Progenitor cell of endocrine pancreas (in vitro differentiated cells): ENCODE data around the gene RPH3AL. TPM values are rescaled to one million over a fixed set of nuclear protein-coding genes. Genes with fewer than 3 reads are reported as not detected.

Experiments used
- DNase-seq: peaks from one replicate; pipeline ENCODE4 v3.0.0; 2021; ENCODE audit warnings: low spot score; ENCODE audit not compliant: unreplicated experiment
- H3K27ac Mint-ChIP-seq: 2 replicates; pipeline ENCODE4 v1.8.0; 2021; ENCODE audit warnings: mild to moderate bottlenecking, moderate library complexity, mixed read lengths
- H3K27me3 Mint-ChIP-seq: 2 replicates; pipeline ENCODE4 v1.8.0; 2021; ENCODE audit warnings: mixed read lengths
- H3K36me3 Mint-ChIP-seq: 2 replicates; pipeline ENCODE4 v1.8.0; 2022; ENCODE audit warnings: mixed read lengths; ENCODE audit not compliant: insufficient read depth
- H3K4me1 Mint-ChIP-seq: 2 replicates; pipeline ENCODE4 v1.8.0; 2021; ENCODE audit warnings: low read depth, mixed read lengths
- H3K4me3 Mint-ChIP-seq: 2 replicates; pipeline ENCODE4 v1.8.0; 2021; ENCODE audit warnings: low read depth, mild to moderate bottlenecking, moderate library complexity, mixed read lengths
- H3K9me3 Mint-ChIP-seq: 2 replicates; pipeline ENCODE4 v1.8.0; 2021; ENCODE audit warnings: low read depth, mixed read lengths
- total RNA-seq: library from RNA; stranded (reverse); gene quantifications from 2 replicates; pipeline ENCODE4 v1.2.1, GENCODE V29; 2021
- TF ChIP-seq, protein P1 (sequence below): fragments of 200-600 bp; sonication (generic); IDR thresholded peaks from one replicate; pipeline ENCODE4 v1.5.0; 2021; ENCODE audit warnings: antibody characterized with exemption, mild to moderate bottlenecking; ENCODE audit not compliant: unreplicated experiment

RPH3AL gene
- total RNA-seq, 1 donor from 2014 or later, result 47.6 TPM

DNA sequence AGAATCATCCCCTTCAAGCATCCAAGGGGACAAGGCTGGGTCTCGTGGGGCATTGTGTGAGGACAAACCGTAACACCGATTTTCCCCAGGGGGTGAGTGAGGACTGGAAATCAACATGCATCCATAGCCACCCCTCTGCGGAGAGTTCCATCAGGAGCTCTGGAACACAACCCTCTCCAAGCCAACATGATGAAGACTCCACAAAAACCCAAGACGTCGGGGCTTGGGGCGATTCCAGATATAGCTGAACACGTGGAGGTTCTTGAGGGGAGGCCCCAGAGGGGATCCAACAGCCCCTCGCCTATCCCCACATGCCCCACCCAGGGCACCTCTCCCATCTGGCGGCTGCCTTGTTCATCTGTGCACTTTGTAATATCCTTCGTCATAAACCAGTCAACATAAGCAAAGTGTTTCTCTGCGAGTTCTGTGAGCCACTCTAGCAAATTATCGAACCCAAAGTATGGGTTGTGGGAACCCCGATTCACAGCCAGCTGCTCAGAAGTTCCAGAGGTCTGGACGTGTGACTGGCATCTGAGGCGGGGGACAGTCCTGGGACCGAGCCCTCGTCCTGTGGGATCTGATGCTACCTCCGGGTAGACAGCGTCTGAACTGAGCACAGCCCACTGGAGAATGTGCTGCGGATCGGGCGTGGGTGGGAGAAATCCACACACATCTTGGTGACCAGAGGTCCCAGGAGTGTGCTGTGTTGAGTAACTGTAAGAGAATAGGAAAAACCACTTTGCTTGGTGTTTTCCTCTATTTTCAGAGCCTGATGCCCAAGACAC, 55.5 kb downstream of the RPH3AL start:
- TF ChIP-seq, protein P1, sequence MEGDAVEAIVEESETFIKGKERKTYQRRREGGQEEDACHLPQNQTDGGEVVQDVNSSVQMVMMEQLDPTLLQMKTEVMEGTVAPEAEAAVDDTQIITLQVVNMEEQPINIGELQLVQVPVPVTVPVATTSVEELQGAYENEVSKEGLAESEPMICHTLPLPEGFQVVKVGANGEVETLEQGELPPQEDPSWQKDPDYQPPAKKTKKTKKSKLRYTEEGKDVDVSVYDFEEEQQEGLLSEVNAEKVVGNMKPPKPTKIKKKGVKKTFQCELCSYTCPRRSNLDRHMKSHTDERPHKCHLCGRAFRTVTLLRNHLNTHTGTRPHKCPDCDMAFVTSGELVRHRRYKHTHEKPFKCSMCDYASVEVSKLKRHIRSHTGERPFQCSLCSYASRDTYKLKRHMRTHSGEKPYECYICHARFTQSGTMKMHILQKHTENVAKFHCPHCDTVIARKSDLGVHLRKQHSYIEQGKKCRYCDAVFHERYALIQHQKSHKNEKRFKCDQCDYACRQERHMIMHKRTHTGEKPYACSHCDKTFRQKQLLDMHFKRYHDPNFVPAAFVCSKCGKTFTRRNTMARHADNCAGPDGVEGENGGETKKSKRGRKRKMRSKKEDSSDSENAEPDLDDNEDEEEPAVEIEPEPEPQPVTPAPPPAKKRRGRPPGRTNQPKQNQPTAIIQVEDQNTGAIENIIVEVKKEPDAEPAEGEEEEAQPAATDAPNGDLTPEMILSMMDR, result no peak
- Mint-ChIP-seq H3K9me3 (no peaks in the 10 kb centered on the region), H3K4me3 (no peak overlapping the region), H3K27ac (no peak overlapping the region), H3K36me3 (peaks cover 1% of the 10 kb centered on the region), H3K4me1 (peaks cover 2% of the 10 kb centered on the region), H3K27me3 (no peaks in the 10 kb centered on the region)
- no peak for DNase-seq

- no peak overlapping the region for H3K27ac Mint-ChIP-seq
- no peaks in the 10 kb centered on the region for H3K27me3 Mint-ChIP-seq
- no peak overlapping the region for H3K4me3 Mint-ChIP-seq
- DNase-seq, result no peak
- H3K4me1 Mint-ChIP-seq, result peaks cover 1% of the 10 kb centered on the region
- H3K36me3 Mint-ChIP-seq, result peaks cover 1% of the 10 kb centered on the region
- H3K9me3 Mint-ChIP-seq, result no peaks in the 10 kb centered on the region
- TF ChIP-seq, protein P1, result no peak
Observed at GRCh38 chr17:296379-296778, 56.2 kb downstream of the RPH3AL start.

GRCh38 chr17:292531-293382, 59.9 kb downstream of the RPH3AL start:
- Mint-ChIP-seq H3K4me1 (no peaks in the 10 kb centered on the region), H3K9me3 (no peaks in the 10 kb centered on the region), H3K4me3 (no peak overlapping the region), H3K27me3 (no peaks in the 10 kb centered on the region), H3K27ac (no peak overlapping the region), H3K36me3 (peaks cover 6% of the 10 kb centered on the region)
- TF ChIP-seq, protein P1, result no peak
- DNase-seq, result no peak

- no peak overlapping the region for H3K4me3 Mint-ChIP-seq
- H3K36me3 Mint-ChIP-seq, result peaks cover 6% of the 10 kb centered on the region
- H3K27me3 Mint-ChIP-seq, result no peaks in the 10 kb centered on the region
- DNase-seq, result no peak
- H3K27ac Mint-ChIP-seq, result no peak overlapping the region
- no peaks in the 10 kb centered on the region for H3K9me3 Mint-ChIP-seq
- TF ChIP-seq, protein P1, result no peak
- no peaks in the 10 kb centered on the region for H3K4me1 Mint-ChIP-seq
Observed at GRCh38 chr17:292016-292415, 60.6 kb downstream of the RPH3AL start.

DNA sequence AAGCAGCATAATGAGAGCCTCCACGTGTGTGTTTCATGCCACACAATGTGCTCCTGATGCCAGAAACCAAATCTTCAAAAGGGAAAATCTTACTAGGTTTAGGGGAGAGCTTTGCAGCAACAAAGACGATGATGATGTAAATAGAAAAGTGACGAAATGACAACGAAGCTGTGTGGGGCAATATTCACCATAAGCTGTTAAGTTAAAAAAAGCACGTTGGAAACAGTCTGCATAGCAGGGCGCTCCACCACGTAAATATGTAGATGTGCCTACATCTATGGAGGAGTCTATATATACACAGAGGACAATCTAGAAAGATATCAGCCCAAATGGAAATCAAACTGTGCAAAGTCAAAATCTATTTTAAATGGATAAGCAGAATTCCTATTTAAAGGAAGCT, 61.0 kb downstream of the RPH3AL start:
- Mint-ChIP-seq H3K27me3 (no peaks in the 10 kb centered on the region), H3K27ac (no peak overlapping the region), H3K4me1 (no peaks in the 10 kb centered on the region), H3K36me3 (peaks cover 6% of the 10 kb centered on the region), H3K9me3 (no peaks in the 10 kb centered on the region), H3K4me3 (no peak overlapping the region)
- no peak for DNase-seq
- TF ChIP-seq, protein P1, result no peak
